Fibroblast of lung (primary cell): ENCODE results near the gene UTF1. TPM values are rescaled to one million over a fixed set of nuclear protein-coding genes. Genes with fewer than 3 reads are reported as not detected.

Source experiments
- DNase-seq, 2 donors: peaks; one replicate each; pipeline versions ENCODE4 v3.0.0 to v3.0.0-alpha.2; 2010; ENCODE audit warnings: low read depth in 2 of 2
- H2AFZ ChIP-seq: 2 replicates; pipeline ENCODE4 v1.5.1; 2012; ENCODE audit warnings: low read length, control low read depth, inconsistent platforms
- H3K27ac ChIP-seq: 2 replicates; pipeline ENCODE4 v1.5.1; 2011; ENCODE audit warnings: low read length, control low read depth; ENCODE audit not compliant: insufficient read depth
- H3K27me3 ChIP-seq: 2 replicates; pipeline ENCODE4 v1.5.1; 2011; ENCODE audit warnings: mild to moderate bottlenecking, low read length; ENCODE audit not compliant: control insufficient read depth, insufficient read depth
- H3K36me3 ChIP-seq: 2 replicates; pipeline ENCODE4 v1.5.1; 2011; ENCODE audit warnings: low read length; ENCODE audit not compliant: control insufficient read depth, insufficient read depth
- H3K4me1 ChIP-seq: 2 replicates; pipeline ENCODE4 v1.5.1; 2011; ENCODE audit warnings: low read length; ENCODE audit not compliant: control insufficient read depth, insufficient read depth; ENCODE audit errors: extremely low read depth
- H3K4me2 ChIP-seq: 2 replicates; pipeline ENCODE4 v1.5.1; 2011; ENCODE audit warnings: low read length, control low read depth; ENCODE audit not compliant: insufficient read depth; ENCODE audit errors: extremely low read depth
- H3K4me3 ChIP-seq, 4 experiments: fragments of 200-600 bp in 1 of 4; sonication (generic) in 1 of 4; replicated peaks in 1 of 4; 2 replicates each; pipeline ENCODE4 v1.5.1; 2011 to 2016; ENCODE audit warnings: low read length in 4 of 4, low read depth in 3 of 4, mild to moderate bottlenecking in 3 of 4, control low read depth in 2 of 4, inconsistent platforms in 1 of 4, mixed read lengths in 1 of 4; ENCODE audit not compliant: insufficient read depth in 1 of 4; ENCODE audit errors: control extremely low read depth in 1 of 4
- H3K79me2 ChIP-seq: 2 replicates; pipeline ENCODE4 v1.5.1; 2012; ENCODE audit warnings: mild to moderate bottlenecking, low read length, inconsistent platforms; ENCODE audit not compliant: control insufficient read depth, insufficient read depth
- H3K9ac ChIP-seq: 2 replicates; pipeline ENCODE4 v1.5.1; 2011; ENCODE audit warnings: mild to moderate bottlenecking, low read length, control low read depth; ENCODE audit not compliant: insufficient read depth
- H3K9me3 ChIP-seq: 2 replicates; pipeline ENCODE4 v1.5.1; 2012; ENCODE audit warnings: low read depth, low read length; ENCODE audit not compliant: control insufficient read depth, insufficient read depth
- H4K20me1 ChIP-seq: 2 replicates; pipeline ENCODE4 v1.5.1; 2011; ENCODE audit warnings: low read length; ENCODE audit not compliant: control insufficient read depth, insufficient read depth; ENCODE audit errors: extremely low read depth
- CTCF ChIP-seq, 2 donors: IDR thresholded peaks in 1 of 2; conservative IDR thresholded peaks in 1 of 2; 1 replicate in 1 of 2; 2 replicates in 1 of 2; pipeline ENCODE4 v1.5.1; 2011 to 2012; ENCODE audit warnings: low read length in 2 of 2, control low read depth in 1 of 2, inconsistent platforms in 1 of 2, low read depth in 1 of 2, mild to moderate bottlenecking in 1 of 2
- EZH2 ChIP-seq: IDR thresholded peaks from 2 replicates; pipeline ENCODE4 v1.5.1; 2012; ENCODE audit warnings: low read length, control low read depth, mild to moderate bottlenecking; ENCODE audit errors: missing control alignments
- polyA plus RNA-seq, 2 donors: library from polyadenylated mRNA; depleted of rRNA in 1 of 2; stranded (reverse) in 1 of 2; unstranded in 1 of 2; fragments of >200 nt; gene quantifications; 2 replicates each; pipeline ENCODE4 v1.2.1, GENCODE V29; 2011 to 2012; ENCODE audit warnings: missing spikeins in 1 of 2
- total RNA-seq: library from RNA; depleted of rRNA; stranded (reverse); fragments of >200 nt; gene quantifications from 2 replicates; pipeline ENCODE4 v1.2.1, GENCODE V29; 2014

The UTF1 gene
- total and polyA plus RNA-seq, 2 donors (not counting 1 experiment from before 2014, with no cell fraction given): not detected

- Histone ChIP-seq H4K20me1 (no peaks in the 10 kb centered on the region), H3K79me2 (no peaks in the 10 kb centered on the region), H3K4me1 (no peaks in the 10 kb centered on the region), H3K9ac (no peak overlapping the region), H3K27ac (no peak overlapping the region), H3K27me3 (no peaks in the 10 kb centered on the region), H3K9me3 (peaks cover 2% of the 10 kb centered on the region), H3K36me3 (no peaks in the 10 kb centered on the region), H3K4me2 (no peak overlapping the region), H3K4me3 (no peak overlapping the region), H2AFZ (no peak overlapping the region)
- TF ChIP-seq CTCF (conservative IDR thresholded peaks at IDR 0.05 in 1 of 2, IDR thresholded peaks at IDR 0.05 in 1 of 2; ENCODE audit: low read depth in 1 of 2, low read length in 2 of 2) (no peak), EZH2 (no peak)
- DNase-seq: no peak
Observed at GRCh38 chr10:133185421-133185820, 44.6 kb upstream of the UTF1 start.

- no peak overlapping the region for H3K27ac ChIP-seq
- no peak for TF ChIP-seq CTCF (conservative IDR thresholded peaks at IDR 0.05 in 1 of 2, IDR thresholded peaks at IDR 0.05 in 1 of 2; ENCODE audit: low read depth in 1 of 2, low read length in 2 of 2)
- TF ChIP-seq EZH2: no peak
- H3K4me1 ChIP-seq: no peaks in the 10 kb centered on the region
- no peaks in the 10 kb centered on the region for H3K27me3 ChIP-seq
- no peak overlapping the region for H3K4me3 ChIP-seq
- H3K36me3 ChIP-seq: no peaks in the 10 kb centered on the region
- no peak overlapping the region for H3K4me2 ChIP-seq
- no peaks in the 10 kb centered on the region for H3K79me2 ChIP-seq
- no peak overlapping the region for H2AFZ ChIP-seq
- no peak for DNase-seq
- H4K20me1 ChIP-seq: no peaks in the 10 kb centered on the region
- H3K9me3 ChIP-seq: peaks cover 2% of the 10 kb centered on the region
- H3K9ac ChIP-seq: no peak overlapping the region
Observed at GRCh38 chr10:133185916-133186315, 44.1 kb upstream of the UTF1 start.

GRCh38 chr10:133186416-133187090 is 43.5 kb upstream of the UTF1 start:
- Histone ChIP-seq H3K4me2 (no peak overlapping the region), H3K9ac (no peak overlapping the region), H3K27me3 (no peaks in the 10 kb centered on the region), H3K36me3 (no peaks in the 10 kb centered on the region), H2AFZ (no peak overlapping the region), H3K79me2 (no peaks in the 10 kb centered on the region), H3K9me3 (peaks cover 2% of the 10 kb centered on the region), H3K4me1 (no peaks in the 10 kb centered on the region), H4K20me1 (no peaks in the 10 kb centered on the region), H3K27ac (no peak overlapping the region), H3K4me3 (no peak overlapping the region)
- DNase-seq: no peak
- TF ChIP-seq EZH2 (no peak), CTCF (conservative IDR thresholded peaks at IDR 0.05 in 1 of 2, IDR thresholded peaks at IDR 0.05 in 1 of 2; ENCODE audit: low read depth in 1 of 2, low read length in 2 of 2) (no peak)
